MM.1S (cell line): Measurements from ENCODE around the gene MGAT5.

ENCODE experiments used
- EZH2 ChIP-seq: fragments of 300-600 bp; sonication (generic); optimal IDR thresholded peaks from 2 replicates; pipeline ENCODE3; 2017; ENCODE audit warnings: low read depth, mild to moderate bottlenecking, antibody characterized with exemption, low read length, mixed read lengths
- TF ChIP-seq, protein P1 (sequence below): fragments of 300-600 bp; sonication (generic); IDR thresholded peaks from 2 replicates; pipeline ENCODE4 v1.5.1; 2016; ENCODE audit warnings: antibody characterized with exemption, low read length, mixed read lengths

DNA sequence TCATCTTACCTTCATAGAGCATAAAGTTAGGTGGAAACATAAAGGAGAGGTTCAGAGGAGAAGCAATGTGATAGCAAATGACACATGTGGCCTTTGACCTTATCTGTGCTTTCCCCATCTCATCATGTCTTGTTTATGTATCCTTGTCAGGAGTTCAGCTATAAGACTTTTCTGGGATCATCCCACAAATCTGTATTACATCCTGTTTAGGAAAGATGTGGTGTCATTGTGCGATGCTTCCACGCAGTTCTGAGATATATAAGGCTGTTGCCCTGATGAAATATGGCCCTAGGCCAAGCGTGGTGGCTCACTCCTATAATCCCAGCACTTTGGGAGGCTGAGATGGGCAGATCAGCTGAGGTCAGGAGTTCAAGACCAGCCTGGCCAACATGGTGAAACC is 15.5 kb upstream of the MGAT5 start:
- TF ChIP-seq, protein P1, sequence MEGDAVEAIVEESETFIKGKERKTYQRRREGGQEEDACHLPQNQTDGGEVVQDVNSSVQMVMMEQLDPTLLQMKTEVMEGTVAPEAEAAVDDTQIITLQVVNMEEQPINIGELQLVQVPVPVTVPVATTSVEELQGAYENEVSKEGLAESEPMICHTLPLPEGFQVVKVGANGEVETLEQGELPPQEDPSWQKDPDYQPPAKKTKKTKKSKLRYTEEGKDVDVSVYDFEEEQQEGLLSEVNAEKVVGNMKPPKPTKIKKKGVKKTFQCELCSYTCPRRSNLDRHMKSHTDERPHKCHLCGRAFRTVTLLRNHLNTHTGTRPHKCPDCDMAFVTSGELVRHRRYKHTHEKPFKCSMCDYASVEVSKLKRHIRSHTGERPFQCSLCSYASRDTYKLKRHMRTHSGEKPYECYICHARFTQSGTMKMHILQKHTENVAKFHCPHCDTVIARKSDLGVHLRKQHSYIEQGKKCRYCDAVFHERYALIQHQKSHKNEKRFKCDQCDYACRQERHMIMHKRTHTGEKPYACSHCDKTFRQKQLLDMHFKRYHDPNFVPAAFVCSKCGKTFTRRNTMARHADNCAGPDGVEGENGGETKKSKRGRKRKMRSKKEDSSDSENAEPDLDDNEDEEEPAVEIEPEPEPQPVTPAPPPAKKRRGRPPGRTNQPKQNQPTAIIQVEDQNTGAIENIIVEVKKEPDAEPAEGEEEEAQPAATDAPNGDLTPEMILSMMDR: no peak
- no peak for TF ChIP-seq EZH2
